A549 (cell line): ENCODE measurements around the gene CIRBP. TPM values are rescaled to one million over a fixed set of nuclear protein-coding genes. Genes with fewer than 3 reads are reported as not detected.

Source experiments
- ATAC-seq, 2 experiments: fragments of 200-7000 bp in 1 of 2; fragments of >200 bp in 1 of 2; cut with Nextera tagmentation in 1 of 2; cut with Tn5 transposase in 1 of 2; 3 replicates each; pipeline versions ENCODE4 v1.8.0 to v1.9.1; 2018 to 2020; ENCODE audit warnings: mild to moderate bottlenecking in 1 of 2, moderate library complexity in 1 of 2
- CTCF ChIA-PET: fragments of 300-600 bp; sonication (Branson Sonifier 250); formaldehyde crosslinking; extraction: SDS; loops from one replicate; lab custom pipeline; 2021; ENCODE audit warnings: antibody characterized with exemption, inconsistent platforms; lab: Yijun Ruan, JAX
- POLR2A ChIA-PET: fragments of 350-600 bp; formaldehyde crosslinking; extraction: SDS; loops from one replicate; lab custom pipeline; 2021; ENCODE audit warnings: antibody characterized with exemption, inconsistent platforms; lab: Yijun Ruan, JAX
- DNase-seq, 2 experiments: peaks; one replicate each; pipeline versions ENCODE4 v3.0.0 to v3.0.0-alpha.2; 2011 to 2016; ENCODE audit warnings: low read depth in 1 of 2, low spot score in 1 of 2
- FAIRE-seq: peaks from 2 replicates; lab custom pipeline; 2011; peaks lifted over from hg19 to GRCh38; lab: Jason Lieb, UNC
- H3K27ac ChIP-seq, 2 experiments: fragments of >200 bp; sonication (Bioruptor Twin); formaldehyde crosslinking; 3 replicates each; pipeline ENCODE4 v1.5.1; 2016 to 2017
- H3K4me1 ChIP-seq: fragments of >200 bp; sonication (Bioruptor Twin); formaldehyde crosslinking; 3 replicates; pipeline ENCODE4 v1.6.1; 2016
- H3K4me2 ChIP-seq: fragments of >200 bp; sonication (Bioruptor Twin); formaldehyde crosslinking; 3 replicates; pipeline ENCODE4 v1.6.1; 2016
- H3K4me3 ChIP-seq: fragments of >200 bp; sonication (Bioruptor Twin); formaldehyde crosslinking; 3 replicates; pipeline ENCODE4 v1.5.1; 2016
- H3K9me3 ChIP-seq: fragments of >200 bp; sonication (Bioruptor Twin); formaldehyde crosslinking; 3 replicates; pipeline ENCODE4 v1.6.1; 2016
- BHLHE40 ChIP-seq: IDR thresholded peaks from 2 replicates; pipeline ENCODE4 v1.6.1; 2012; ENCODE audit warnings: low read depth, low read length, inconsistent platforms
- CEBPB ChIP-seq, 2 experiments: fragments of >200 bp in 1 of 2; sonication (Bioruptor Twin) in 1 of 2; formaldehyde crosslinking in 1 of 2; IDR thresholded peaks; 2 replicates each; pipeline ENCODE4 v1.6.1; 2012 to 2016
- FOSB ChIP-seq: fragments of 250-450 bp; sonication (Bioruptor Pico); IDR thresholded peaks from 2 replicates; pipeline ENCODE4 v1.5.0; 2020; ENCODE audit warnings: mild to moderate bottlenecking, moderate library complexity
- HDAC2 ChIP-seq: fragments of 200-600 bp; sonication (generic); IDR thresholded peaks from 2 replicates; pipeline ENCODE4 v1.6.1; 2016
- JUN ChIP-seq, 2 experiments: fragments of >200 bp; sonication (Bioruptor Twin); formaldehyde crosslinking; IDR thresholded peaks; 2 replicates in 1 of 2; 3 replicates in 1 of 2; pipeline ENCODE4 v1.6.1; 2016 to 2017
- KDM1A ChIP-seq: fragments of 200-600 bp; sonication (generic); IDR thresholded peaks from 2 replicates; pipeline ENCODE4 v1.6.1; 2016; ENCODE audit warnings: low read depth, mild to moderate bottlenecking
- MAFK ChIP-seq: fragments of 450-650 bp; IDR thresholded peaks from 2 replicates; pipeline ENCODE4 v1.6.1; 2014; ENCODE audit not compliant: partially characterized antibody
- MYC ChIP-seq: IDR thresholded peaks from 2 replicates; pipeline ENCODE4 v1.6.1; 2012; ENCODE audit warnings: mild to moderate bottlenecking, inconsistent platforms, low read length, improper control_type of control experiment, borderline replicate concordance
- POLR2A ChIP-seq: IDR thresholded peaks from 2 replicates; pipeline ENCODE4 v1.6.1; 2012; ENCODE audit warnings: mild to moderate bottlenecking, low read length
- POLR2AphosphoS2 ChIP-seq: conservative IDR thresholded peaks from 2 replicates; pipeline ENCODE4 v1.6.1; 2012; ENCODE audit warnings: low read length, improper control_type of control experiment, inconsistent platforms
- SREBF2 ChIP-seq: fragments of 450-650 bp; IDR thresholded peaks from 2 replicates; pipeline ENCODE4 v1.6.1; 2014; ENCODE audit warnings: mild to moderate bottlenecking, moderate library complexity
- TFCP2L1 ChIP-seq: fragments of 250-450 bp; sonication (Bioruptor Pico); IDR thresholded peaks from 2 replicates; pipeline ENCODE4 v1.5.0; 2021; ENCODE audit warnings: mild to moderate bottlenecking
- ZNF302 ChIP-seq: fragments of 250-450 bp; sonication (Bioruptor Pico); IDR thresholded peaks from 2 replicates; pipeline ENCODE4 v1.9.0; 2021; ENCODE audit warnings: inconsistent platforms, mild to moderate bottlenecking, moderate library complexity
- WGBS: methylation state at CpG from one replicate; pipeline ENCODE4 v1.1.6; 2017; ENCODE audit errors: missing lambda C conversion rate; 5-methylcytosine and 5-hydroxymethylcytosine counted together
- polyA plus RNA-seq, 4 experiments: library from polyadenylated mRNA; depleted of rRNA in 3 of 4; stranded (reverse); fragments of >200 nt; fragmentation: RNase III in 1 of 4; extraction: RNeasy Plus Mini Kit Qiagen cat#74134 plus additional on column Dnase treatment in 1 of 4; gene quantifications; 2 replicates in 3 of 4; 3 replicates in 1 of 4; pipeline ENCODE4 v1.2.3, GENCODE V29; 2011 to 2017
- TF ChIP-seq, protein P1 (sequence below): IDR thresholded peaks from 2 replicates; pipeline ENCODE4 v1.6.1; 2012
- TF ChIP-seq, protein P2 (sequence below): IDR thresholded peaks from 2 replicates; pipeline ENCODE4 v1.6.1; 2012
- TF ChIP-seq, protein P3 (sequence below): fragments of >200 bp; sonication (Bioruptor Twin); formaldehyde crosslinking; IDR thresholded peaks from 3 replicates; pipeline ENCODE4 v1.6.1; 2016

The CIRBP gene
- polyA plus RNA-seq, 2 of the 4 experiments (the other 2 are of a cell fraction) = 151 to 178 TPM

DNA sequence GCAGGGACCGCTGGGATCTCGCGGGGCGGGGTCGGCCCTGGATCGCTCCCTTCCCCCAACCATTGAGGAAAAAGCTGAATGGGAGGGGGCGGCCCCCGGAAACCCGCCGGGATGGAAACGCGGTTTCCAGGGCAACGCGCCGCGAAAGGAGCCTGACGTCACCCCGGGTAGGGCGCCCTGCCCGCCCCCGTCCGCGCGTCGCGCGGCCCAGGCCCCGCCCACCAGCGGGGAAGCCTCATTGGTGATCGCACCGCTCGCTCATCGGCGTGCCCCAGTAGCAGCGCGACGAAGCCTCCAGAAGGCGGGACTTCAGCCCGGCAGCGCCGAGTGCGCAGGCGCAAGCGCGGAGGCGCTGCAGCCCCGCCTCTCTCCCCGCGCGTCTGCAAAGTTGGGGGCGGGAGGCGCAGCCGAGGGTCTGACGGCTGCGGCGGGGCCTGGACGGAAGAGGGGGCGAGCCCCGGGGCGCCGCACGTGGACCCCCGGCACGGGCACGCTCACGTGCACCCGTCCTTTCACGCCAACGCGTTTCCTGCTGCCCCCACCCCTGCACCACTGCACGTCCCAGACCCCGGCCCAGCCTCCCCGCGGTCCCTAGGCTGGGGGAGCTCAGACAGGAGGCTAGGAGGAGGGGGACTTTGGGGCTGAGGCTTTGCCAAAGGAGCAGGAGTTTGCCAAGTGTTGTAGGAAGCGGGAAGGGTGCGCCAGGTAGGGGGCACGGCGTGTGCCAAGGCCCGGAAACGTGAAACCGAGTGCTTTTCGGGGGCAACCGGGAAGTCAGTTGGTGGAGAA lies 8.2 kb upstream of the CIRBP start:
- ChIA-PET CTCF (interaction anchor here (0.6 to 18.7 kb wide), 3 partner anchors 9 to 68 kb away, joined by 3 to 500 read pairs (median 6); partner anchors contain the start of gene ATP5F1D), POLR2A (interaction anchor here (0.8 to 2.0 kb wide), 3 partner anchors 8 to 17 kb away, joined by 3 to 14 read pairs (median 10); partner anchors contain the start of gene CIRBP)
- no peak for TF ChIP-seq SREBF2
- no peak for TF ChIP-seq TFCP2L1 (CRISPR knock-in tag)
- no peak for TF ChIP-seq ZNF302 (CRISPR knock-in tag)
- TF ChIP-seq POLR2AphosphoS2 = peak; percentile 2; the same call in 1 of the 2 replicates
- TF ChIP-seq POLR2A = peak; percentile 15; the same call in 1 of the 2 replicates
- peak; percentile 66; the same call in 1 of the 2 replicates for TF ChIP-seq MYC
- TF ChIP-seq FOSB (CRISPR knock-in tag) = peak; percentile 82
- TF ChIP-seq, protein P1, sequence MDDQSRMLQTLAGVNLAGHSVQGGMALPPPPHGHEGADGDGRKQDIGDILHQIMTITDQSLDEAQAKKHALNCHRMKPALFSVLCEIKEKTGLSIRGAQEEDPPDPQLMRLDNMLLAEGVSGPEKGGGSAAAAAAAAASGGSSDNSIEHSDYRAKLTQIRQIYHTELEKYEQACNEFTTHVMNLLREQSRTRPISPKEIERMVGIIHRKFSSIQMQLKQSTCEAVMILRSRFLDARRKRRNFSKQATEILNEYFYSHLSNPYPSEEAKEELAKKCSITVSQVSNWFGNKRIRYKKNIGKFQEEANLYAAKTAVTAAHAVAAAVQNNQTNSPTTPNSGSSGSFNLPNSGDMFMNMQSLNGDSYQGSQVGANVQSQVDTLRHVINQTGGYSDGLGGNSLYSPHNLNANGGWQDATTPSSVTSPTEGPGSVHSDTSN = peak; percentile 95
- TF ChIP-seq BHLHE40 = peak; percentile 55; the same call in 1 of the 2 replicates
- TF ChIP-seq, protein P2, sequence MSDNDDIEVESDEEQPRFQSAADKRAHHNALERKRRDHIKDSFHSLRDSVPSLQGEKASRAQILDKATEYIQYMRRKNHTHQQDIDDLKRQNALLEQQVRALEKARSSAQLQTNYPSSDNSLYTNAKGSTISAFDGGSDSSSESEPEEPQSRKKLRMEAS = peak; percentile 25; the same call in 1 of the 2 replicates
- TF ChIP-seq KDM1A = no peak
- TF ChIP-seq HDAC2 = no peak
- 2% methylated on average over 28 of the region's 83 CpGs for WGBS
- H3K27ac ChIP-seq = peak overlapping the region; percentile 98 to 100
- H3K4me2 ChIP-seq = peak overlapping the region; percentile 100
- ATAC-seq (peak; percentile 32 to 67), DNase-seq (peak; percentile 69 to 95), FAIRE-seq (no peak)
- H3K4me3 ChIP-seq = peak overlapping the region; percentile 73
- H3K4me1 ChIP-seq = peaks cover 76% of the 10 kb centered on the region
- no peaks in the 10 kb centered on the region for H3K9me3 ChIP-seq

DNA sequence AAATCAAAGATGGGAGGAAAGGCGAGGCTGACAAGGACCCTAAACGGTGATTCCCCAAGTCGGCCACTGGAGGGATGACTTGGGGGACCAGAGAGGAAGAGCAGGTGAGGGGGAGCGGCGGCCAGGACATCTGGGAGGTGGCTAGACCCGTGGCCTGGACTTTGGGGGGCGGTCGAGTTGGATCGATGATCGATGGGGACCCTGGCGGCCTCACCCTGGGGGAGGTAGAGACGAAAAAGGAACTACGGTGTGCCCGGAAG lies 7.7 kb upstream of the CIRBP start:
- FAIRE-seq = no peak
- 8% methylated on average over 14 of the region's 14 CpGs for WGBS
- ATAC-seq = no peak
- TF ChIP-seq SREBF2 = no peak
- TF ChIP-seq, protein P2 = 0 out of 2 replicates have a peak, but pooled peaks have one; percentile 24
- TF ChIP-seq CEBPB (IDR thresholded peaks at IDR 0.05) = no peak
- TF ChIP-seq, protein P3, sequence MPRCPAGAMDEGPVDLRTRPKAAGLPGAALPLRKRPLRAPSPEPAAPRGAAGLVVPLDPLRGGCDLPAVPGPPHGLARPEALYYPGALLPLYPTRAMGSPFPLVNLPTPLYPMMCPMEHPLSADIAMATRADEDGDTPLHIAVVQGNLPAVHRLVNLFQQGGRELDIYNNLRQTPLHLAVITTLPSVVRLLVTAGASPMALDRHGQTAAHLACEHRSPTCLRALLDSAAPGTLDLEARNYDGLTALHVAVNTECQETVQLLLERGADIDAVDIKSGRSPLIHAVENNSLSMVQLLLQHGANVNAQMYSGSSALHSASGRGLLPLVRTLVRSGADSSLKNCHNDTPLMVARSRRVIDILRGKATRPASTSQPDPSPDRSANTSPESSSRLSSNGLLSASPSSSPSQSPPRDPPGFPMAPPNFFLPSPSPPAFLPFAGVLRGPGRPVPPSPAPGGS = no peak
- TF ChIP-seq, all 56 proteins: peak for 1
- ChIA-PET POLR2A (interaction anchor here (1.5 to 2.0 kb wide), 2 partner anchors 8 kb away, joined by 10 to 14 read pairs; partner anchors contain the start of gene CIRBP), CTCF (interaction anchor here (1.5 to 18.7 kb wide), 2 partner anchors 10 to 18 kb away, joined by 6 to 500 read pairs; partner anchors contain the start of gene ATP5F1D)
- DNase-seq = peak in 1 of 2 experiments; percentile 53
- Histone ChIP-seq H3K9me3 (no peaks in the 10 kb centered on the region), H3K4me1 (peaks cover 74% of the 10 kb centered on the region), H3K4me3 (peak overlapping the region; percentile 73), H3K27ac (peak overlapping the region; percentile 98 to 100), H3K4me2 (peak overlapping the region; percentile 91)

DNA sequence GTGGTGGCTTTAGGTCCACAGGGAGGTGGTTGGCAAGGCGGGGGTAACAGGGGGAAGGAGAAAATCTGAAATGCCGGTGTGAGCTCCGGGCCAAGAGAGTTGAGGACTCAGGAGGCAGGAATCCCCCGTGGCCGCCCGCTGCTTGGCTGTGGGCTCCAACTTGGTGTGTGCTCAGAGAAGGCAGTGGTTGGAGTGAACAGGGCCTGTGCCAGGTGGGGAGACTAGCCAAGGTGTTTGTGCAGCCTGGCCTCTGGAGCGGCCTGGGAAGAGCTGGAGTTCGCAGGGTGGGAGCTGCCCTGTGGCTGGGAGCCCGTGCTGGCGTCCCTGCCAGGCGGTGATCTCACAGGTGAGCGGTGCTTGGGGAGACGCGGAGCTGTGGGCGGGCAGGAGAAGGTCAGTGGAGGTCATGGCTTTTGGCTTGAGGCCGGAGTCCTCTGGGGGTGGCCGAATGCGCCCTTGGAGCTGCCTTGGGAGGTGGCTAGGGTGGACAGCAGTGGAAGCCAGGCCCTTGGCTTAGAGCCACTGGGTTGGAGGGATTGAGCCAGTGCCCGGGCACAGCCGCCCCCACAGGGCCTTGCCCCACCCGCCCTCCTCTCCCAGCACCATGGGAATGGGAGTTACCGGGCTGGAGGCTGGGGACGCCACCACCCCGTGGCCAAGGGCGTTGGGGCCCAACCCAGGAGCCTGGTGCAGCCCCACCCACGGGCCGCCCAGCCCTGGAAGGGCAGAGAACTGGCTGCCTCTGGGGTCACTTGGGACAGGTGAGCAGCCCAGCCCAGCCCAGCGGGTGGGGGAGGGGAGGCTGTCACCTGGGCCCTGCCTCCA lies 7.1 kb upstream of the CIRBP start:
- Histone ChIP-seq H3K4me3 (peak overlapping the region; percentile 73), H3K9me3 (no peaks in the 10 kb centered on the region), H3K4me2 (peak overlapping the region; percentile 91), H3K27ac (peak overlapping the region; percentile 98 to 100), H3K4me1 (peaks cover 68% of the 10 kb centered on the region)
- ChIA-PET POLR2A (interaction anchor here (0.7 to 2.0 kb wide), 4 partner anchors 7 to 18 kb away, joined by 3 to 14 read pairs (median 6); partner anchors contain the start of genes CIRBP and FAM174C), CTCF (interaction anchor here (1.5 to 18.7 kb wide), 3 partner anchors 9 to 18 kb away, joined by 6 to 500 read pairs (median 10); partner anchors contain the start of gene ATP5F1D)
- DNase-seq (peak; percentile 26 to 80), ATAC-seq (peak in 1 of 2 experiments; percentile 15; a peak in 3 of 6 replicates), FAIRE-seq (no peak)
- TF ChIP-seq, protein P2 = 0 out of 2 replicates have a peak, but pooled peaks have one; percentile 12
- TF ChIP-seq JUN (IDR thresholded peaks at IDR 0.05) = no peak; a peak in 1 of 5 replicates
- TF ChIP-seq, protein P3 = 0 out of 3 replicates have a peak, but pooled peaks have one; percentile 10
- no peak for TF ChIP-seq MAFK
- TF ChIP-seq POLR2A = peak; percentile 10; the same call in 1 of the 2 replicates
- 1% methylated on average over 11 of the region's 28 CpGs for WGBS
